HG03025 (cell line): ENCODE data around the gene SLC35B2.
A peak's percentile ranks its signal among the peaks of the same experiment; 100 is the strongest.
"Not testable (repeated sequence)": the region's sequence is repeated elsewhere in the genome, so short reads cannot be mapped to it uniquely, and the experiment has no call there.

Source experiments
- ATAC-seq: cut with Tn5 transposase; IDR thresholded peaks from one replicate; pipeline ENCODE4 v1.9.1; 2021; ENCODE audit warnings: mild to moderate bottlenecking, moderate library complexity; ENCODE audit not compliant: unreplicated experiment, low FRiP score

SLC35B2 gene

GRCh38 chr6:44237021-44237812, 20.1 kb downstream of the SLC35B2 start:
- ATAC-seq = peak; percentile 58

DNA sequence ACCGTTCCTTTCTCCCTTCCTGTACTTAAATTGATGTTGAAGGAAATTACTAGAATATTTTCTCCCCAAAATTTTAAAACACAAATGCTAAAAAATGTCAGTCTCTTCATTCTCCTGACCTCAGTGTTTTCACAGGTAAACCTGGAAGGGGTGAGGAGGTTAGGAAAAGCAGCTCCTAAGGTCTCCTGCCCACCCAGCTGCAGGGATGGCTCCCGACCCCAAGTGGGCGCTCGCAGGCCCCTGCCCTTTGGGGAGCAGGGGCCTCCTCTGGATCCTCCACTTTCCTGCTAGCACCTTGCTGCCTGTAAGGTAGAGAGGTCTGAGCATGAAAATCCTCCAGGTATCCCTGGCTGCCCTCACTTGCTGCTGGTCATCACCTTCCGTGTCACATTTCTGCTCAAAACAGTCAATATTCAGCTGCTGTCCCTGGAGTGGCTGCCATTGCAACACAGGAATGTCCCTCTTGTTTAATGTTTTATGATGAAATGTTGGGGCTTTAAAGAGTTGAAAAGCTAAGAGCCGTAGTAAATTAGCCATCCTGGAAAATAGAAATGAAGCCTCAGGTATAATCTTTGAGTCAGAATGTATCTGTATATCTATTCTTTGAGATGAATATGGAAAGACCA, 21.3 kb downstream of the SLC35B2 start:
- ATAC-seq = no peak

DNA sequence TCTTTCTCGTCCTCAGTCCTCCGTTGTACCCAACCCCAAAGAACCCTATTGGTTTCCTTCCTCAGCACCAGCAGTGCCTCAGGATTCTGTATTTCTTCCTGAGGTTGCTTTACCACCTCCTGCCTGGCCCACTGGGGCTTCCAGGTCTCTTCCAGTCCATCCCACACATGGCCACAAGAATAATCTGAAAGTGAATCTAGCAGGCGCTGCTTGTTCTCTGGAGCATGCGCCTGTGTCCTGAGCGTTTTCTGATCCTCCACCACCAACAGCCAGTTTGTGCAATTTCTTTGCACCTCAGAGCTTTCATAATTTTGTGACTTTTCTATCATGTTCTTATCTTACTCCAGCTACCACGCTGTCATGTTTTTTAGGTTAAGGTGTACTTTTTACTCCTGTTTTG, 22.1 kb downstream of the SLC35B2 start:
- ATAC-seq = no peak

- no peak for ATAC-seq
These were observed 23.0 kb downstream of the SLC35B2 start for GRCh38 chr6:44234101-44235025.

DNA sequence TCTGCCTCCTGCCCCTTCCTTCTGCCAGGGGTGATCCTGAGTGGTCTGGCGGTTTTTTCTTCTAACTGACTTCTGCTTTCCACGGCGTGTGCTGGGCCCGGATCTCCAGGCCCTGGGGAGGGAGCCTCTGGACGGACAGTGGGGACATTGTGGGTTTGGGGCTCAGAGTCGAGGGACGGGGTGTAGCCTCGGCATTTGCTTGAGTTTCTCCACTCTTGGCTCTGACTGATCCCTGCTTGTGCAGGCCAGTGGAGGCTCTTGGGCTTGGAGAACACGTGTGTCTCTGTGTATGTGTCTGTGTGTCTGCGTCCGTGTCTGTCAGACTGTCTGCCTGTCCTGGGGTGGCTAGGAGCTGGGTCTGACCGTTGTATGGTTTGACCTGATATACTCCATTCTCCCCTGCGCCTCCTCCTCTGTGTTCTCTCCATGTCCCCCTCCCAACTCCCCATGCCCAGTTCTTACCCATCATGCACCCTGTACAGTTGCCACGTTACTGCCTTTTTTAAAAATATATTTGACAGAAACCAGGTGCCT, 23.7 kb downstream of the SLC35B2 start:
- ATAC-seq = no peak

DNA sequence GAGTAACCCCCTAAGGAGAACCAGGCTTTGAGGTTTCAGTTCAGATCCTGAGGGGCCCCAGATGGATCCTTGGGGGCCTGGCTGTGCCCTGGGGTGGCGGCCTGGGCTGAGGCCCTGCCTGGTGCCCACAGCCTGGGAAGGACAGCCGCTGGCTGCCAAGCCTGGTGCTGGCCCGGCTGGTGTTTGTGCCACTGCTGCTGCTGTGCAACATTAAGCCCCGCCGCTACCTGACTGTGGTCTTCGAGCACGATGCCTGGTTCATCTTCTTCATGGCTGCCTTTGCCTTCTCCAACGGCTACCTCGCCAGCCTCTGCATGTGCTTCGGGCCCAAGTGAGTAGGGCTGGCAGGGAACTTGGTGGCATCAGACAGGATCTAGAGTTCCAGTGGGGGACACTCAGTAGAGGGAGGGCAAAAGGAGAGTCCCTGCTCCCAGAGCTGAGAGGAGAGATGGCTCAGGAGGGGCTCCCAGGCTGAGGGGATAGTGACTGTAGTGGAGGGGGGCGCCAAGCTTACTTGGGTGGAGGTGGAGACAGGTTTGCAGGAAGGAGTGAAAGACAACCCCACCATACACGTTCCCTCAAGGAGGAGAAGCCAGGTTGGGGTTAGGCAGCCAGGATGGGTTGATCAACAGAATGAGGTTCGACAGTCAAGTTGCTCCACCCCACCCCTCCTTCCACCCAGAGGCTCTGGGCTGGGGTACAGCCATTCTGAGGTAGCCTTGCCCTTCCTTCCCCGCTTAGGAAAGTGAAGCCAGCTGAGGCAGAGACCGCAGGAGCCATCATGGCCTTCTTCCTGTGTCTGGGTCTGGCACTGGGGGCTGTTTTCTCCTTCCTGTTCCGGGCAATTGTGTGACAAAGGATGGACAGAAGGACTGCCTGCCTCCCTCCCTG, 24.4 kb downstream of the SLC35B2 start:
- no peak for ATAC-seq

GRCh38 chr6:44231426-44231825, 25.9 kb downstream of the SLC35B2 start:
- ATAC-seq = not testable (repeated sequence)

DNA sequence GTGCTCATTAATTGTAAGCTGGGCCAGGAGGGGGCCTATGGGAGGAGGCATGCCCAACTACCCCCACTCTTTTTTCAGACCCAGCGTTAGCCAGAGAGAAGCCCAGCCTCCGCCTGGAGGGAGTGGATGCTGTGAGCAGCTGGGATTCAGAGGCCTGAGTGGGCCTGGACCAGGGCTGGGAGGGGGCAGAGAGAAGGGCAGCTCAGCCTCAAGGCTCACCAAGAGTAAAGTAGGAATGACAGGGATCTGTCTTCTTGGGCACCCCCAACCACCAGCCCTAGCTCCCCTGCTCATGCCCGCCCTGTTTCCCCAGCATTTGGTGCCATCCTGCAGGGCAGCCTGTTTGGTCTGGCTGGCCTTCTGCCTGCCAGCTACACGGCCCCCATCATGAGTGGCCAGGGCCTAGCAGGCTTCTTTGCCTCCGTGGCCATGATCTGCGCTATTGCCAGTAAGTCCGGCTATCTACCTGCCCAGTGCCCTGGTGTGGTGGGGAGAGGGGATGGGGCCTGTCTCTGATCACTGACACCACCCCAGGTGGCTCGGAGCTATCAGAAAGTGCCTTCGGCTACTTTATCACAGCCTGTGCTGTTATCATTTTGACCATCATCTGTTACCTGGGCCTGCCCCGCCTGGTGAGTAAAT, 27.2 kb downstream of the SLC35B2 start:
- no peak for ATAC-seq

GRCh38 chr6:44229376-44230033, 27.8 kb downstream of the SLC35B2 start:
- no peak for ATAC-seq

DNA sequence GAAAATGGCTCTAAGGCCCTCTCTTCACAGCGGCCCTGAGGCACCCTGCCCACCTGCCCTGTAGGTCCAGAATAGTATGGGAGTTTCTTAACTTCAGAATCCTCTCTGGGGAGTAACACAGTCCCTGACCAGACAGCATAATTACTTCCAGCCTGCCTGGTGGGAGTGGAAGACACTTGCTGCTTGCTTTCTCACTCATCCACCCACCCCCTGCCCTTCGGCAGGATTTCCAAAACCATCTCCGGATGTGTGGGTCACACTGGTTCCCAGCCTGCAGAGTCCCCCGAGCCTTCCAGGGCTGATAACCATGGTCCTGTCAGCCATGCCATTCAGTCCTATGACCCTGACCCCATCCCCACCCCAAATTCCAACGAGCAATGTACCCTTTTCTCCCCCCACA, 28.5 kb downstream of the SLC35B2 start:
- no peak for ATAC-seq

DNA sequence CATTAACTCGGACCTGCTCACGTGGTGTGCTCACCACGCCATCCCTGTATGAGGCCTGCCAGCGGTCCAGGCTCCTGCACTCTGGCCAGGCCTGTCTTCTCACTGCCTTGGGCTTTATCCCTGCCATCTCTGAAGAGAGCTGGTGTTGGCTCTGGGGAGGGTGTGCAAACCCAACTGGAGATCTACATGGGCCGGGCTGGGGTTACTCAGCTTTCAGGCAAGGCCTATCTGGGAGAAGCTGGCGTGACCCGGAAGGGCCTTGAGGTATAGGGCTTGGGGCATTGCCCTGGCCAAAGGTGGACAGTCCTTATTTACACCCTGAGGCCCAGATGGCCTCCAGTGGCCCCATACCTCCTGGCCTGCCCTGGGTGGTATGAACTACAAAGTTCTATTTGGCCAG, 28.9 kb downstream of the SLC35B2 start:
- ATAC-seq = no peak

GRCh38 chr6:44228031-44228430, 29.3 kb downstream of the SLC35B2 start:
- ATAC-seq = no peak

GRCh38 chr6:44227148-44227793, 30.1 kb downstream of the SLC35B2 start:
- no peak for ATAC-seq

- ATAC-seq = no peak
These were observed 30.8 kb downstream of the SLC35B2 start for GRCh38 chr6:44226368-44227147.

DNA sequence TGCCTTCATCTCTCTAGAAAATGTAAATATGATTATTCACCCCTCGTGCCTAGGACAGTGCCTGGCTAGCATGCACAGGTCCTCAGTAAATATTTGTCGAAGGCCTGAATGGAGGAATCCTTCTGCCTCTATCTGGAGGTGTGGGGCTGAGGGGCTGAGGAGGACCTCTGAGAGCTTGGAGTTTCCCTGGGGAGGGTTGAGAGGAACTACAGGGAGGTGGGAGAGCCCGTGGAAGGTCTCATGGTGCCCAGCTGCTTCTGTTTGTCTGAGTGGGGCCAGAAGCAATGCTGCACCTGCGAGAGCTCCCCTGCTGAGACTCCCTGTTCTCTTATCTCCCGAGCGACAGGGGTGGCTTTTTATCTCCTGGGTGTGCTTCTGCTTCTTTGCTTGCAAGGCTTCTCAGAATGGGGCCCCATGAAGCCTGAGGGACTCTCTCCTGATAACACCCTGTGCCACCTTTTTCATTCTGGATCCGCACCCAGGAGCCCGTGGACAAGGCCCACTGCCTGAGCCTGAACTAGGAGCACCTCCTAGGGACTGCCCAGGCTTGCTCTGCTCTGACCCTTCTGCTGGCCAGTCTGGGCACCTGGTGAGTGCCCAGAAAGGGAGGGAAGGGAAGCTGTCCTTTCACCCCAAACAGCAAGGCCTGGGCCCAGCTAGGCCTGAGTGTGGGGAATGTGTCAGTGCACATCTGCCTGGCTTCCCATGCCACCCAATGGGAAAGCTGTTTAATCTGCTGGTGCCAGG, 31.6 kb downstream of the SLC35B2 start:
- no peak for ATAC-seq

GRCh38 chr6:44224965-44225305, 32.4 kb downstream of the SLC35B2 start:
- ATAC-seq = no peak
